ENCODE measurements around the gene TWSG1.

- TF ChIP-seq CHD2 (IDR thresholded peaks at IDR 0.05; ENCODE audit: low read length, partially characterized antibody) (no peak), HOXB5 (CRISPR knock-in tag; IDR thresholded peaks at IDR 0.05) (no peak), RFX5 (IDR thresholded peaks at IDR 0.05) (no peak), CTCF (IDR thresholded peaks at IDR 0.05) (no peak), FOSL2 (IDR thresholded peaks at IDR 0.05) (no peak), FOSL2 (CRISPR knock-in tag; IDR thresholded peaks at IDR 0.05) (no peak), CHD4 (IDR thresholded peaks at IDR 0.05; ENCODE audit: borderline replicate concordance) (no peak), TFCP2L1 (CRISPR knock-in tag; IDR thresholded peaks at IDR 0.05) (no peak), BCL3 (IDR thresholded peaks at IDR 0.05) (no peak), POLR2A (IDR thresholded peaks at IDR 0.05; ENCODE audit: low read length) (no peak), MAX (IDR thresholded peaks at IDR 0.05) (no peak), CBX2 (IDR thresholded peaks at IDR 0.05; ENCODE audit: borderline replicate concordance, low read depth) (no peak), ZFP36 (IDR thresholded peaks at IDR 0.05; ENCODE audit: borderline replicate concordance, partially characterized antibody) (no peak), PBX3 (IDR thresholded peaks at IDR 0.05) (no peak), EHF (CRISPR knock-in tag; IDR thresholded peaks at IDR 0.05) (no peak)
Measured at GRCh38 chr18:9334973-9335696, 562 bp downstream of the TWSG1 start.
